ENCODE data around the gene AUP1. TPM values are rescaled to one million over a fixed set of nuclear protein-coding genes. Genes with fewer than 3 reads are reported as not detected.

AUP1 gene
- total RNA-seq, 1 experiment from 2014 or later = 143 TPM

Other genes with a start within 250 kb of the AUP1 start
- gene SLC4A5, start 186.3 kb downstream of the AUP1 start, total RNA-seq (2014; rRNA removed; shearing (Covaris generic); ENCODE audit: low replicate concordance) = under 0.01 TPM in 1 of 2 replicates, not detected in the other
- gene DCTN1, start 149.4 kb downstream of the AUP1 start, total RNA-seq (2014; rRNA removed; shearing (Covaris generic); ENCODE audit: low replicate concordance) = 99.3 and 150 TPM in 2 replicates
- gene C2orf81, start 108.1 kb downstream of the AUP1 start, total RNA-seq (2014; rRNA removed; shearing (Covaris generic); ENCODE audit: low replicate concordance) = not detected in 2 replicates
- gene WDR54, start 108.0 kb downstream of the AUP1 start, total RNA-seq (2014; rRNA removed; shearing (Covaris generic); ENCODE audit: low replicate concordance) = 25.3 and 26.9 TPM in 2 replicates
- gene RTKN, start 87.8 kb downstream of the AUP1 start, total RNA-seq (2014; rRNA removed; shearing (Covaris generic); ENCODE audit: low replicate concordance) = 8.8 and 12.7 TPM in 2 replicates
- 14.0 and 60.4 TPM in 2 replicates for gene INO80B, start 74.6 kb downstream of the AUP1 start, total RNA-seq (2014; rRNA removed; shearing (Covaris generic); ENCODE audit: low replicate concordance)
- 7.5 and 15.4 TPM in 2 replicates for gene WBP1, start 71.3 kb downstream of the AUP1 start, total RNA-seq (2014; rRNA removed; shearing (Covaris generic); ENCODE audit: low replicate concordance)
- 23.0 and 51.6 TPM in 2 replicates for gene MOGS, start 64.3 kb downstream of the AUP1 start, total RNA-seq (2014; rRNA removed; shearing (Covaris generic); ENCODE audit: low replicate concordance)
- 33.7 and 48.9 TPM in 2 replicates for gene MRPL53, start 57.0 kb downstream of the AUP1 start, total RNA-seq (2014; rRNA removed; shearing (Covaris generic); ENCODE audit: low replicate concordance)
- 6.8 and 10.8 TPM in 2 replicates for gene CCDC142, start 46.7 kb downstream of the AUP1 start, total RNA-seq (2014; rRNA removed; shearing (Covaris generic); ENCODE audit: low replicate concordance)
- gene TTC31, start 46.6 kb downstream of the AUP1 start, total RNA-seq (2014; rRNA removed; shearing (Covaris generic); ENCODE audit: low replicate concordance) = 8.6 and 16.3 TPM in 2 replicates
- gene LBX2, start 30.1 kb downstream of the AUP1 start, total RNA-seq (2014; rRNA removed; shearing (Covaris generic); ENCODE audit: low replicate concordance) = 0.95 and 1.2 TPM in 2 replicates
- gene PCGF1, start 22.0 kb downstream of the AUP1 start, total RNA-seq (2014; rRNA removed; shearing (Covaris generic); ENCODE audit: low replicate concordance) = 23.9 and 24.4 TPM in 2 replicates
- 0.07 and 1.2 TPM in 2 replicates for gene TLX2, start 15.3 kb downstream of the AUP1 start, total RNA-seq (2014; rRNA removed; shearing (Covaris generic); ENCODE audit: low replicate concordance)
- not detected in 2 replicates for gene DQX1, start 3.5 kb downstream of the AUP1 start, total RNA-seq (2014; rRNA removed; shearing (Covaris generic); ENCODE audit: low replicate concordance)
- 49.9 and 53.9 TPM in 2 replicates for gene HTRA2, start 227 bp upstream of the AUP1 start, total RNA-seq (2014; rRNA removed; shearing (Covaris generic); ENCODE audit: low replicate concordance)
- gene LOXL3, start 24.2 kb upstream of the AUP1 start, total RNA-seq (2014; rRNA removed; shearing (Covaris generic); ENCODE audit: low replicate concordance) = 17.8 and 22.9 TPM in 2 replicates
- gene DOK1, start 25.0 kb upstream of the AUP1 start, total RNA-seq (2014; rRNA removed; shearing (Covaris generic); ENCODE audit: low replicate concordance) = 10.9 and 21.9 TPM in 2 replicates
- gene M1AP, start 118.6 kb upstream of the AUP1 start, total RNA-seq (2014; rRNA removed; shearing (Covaris generic); ENCODE audit: low replicate concordance) = not detected in 2 replicates
- gene SEMA4F, start 124.5 kb upstream of the AUP1 start, total RNA-seq (2014; rRNA removed; shearing (Covaris generic); ENCODE audit: low replicate concordance) = 1.8 and 1.9 TPM in 2 replicates

Measured in MG63 (cell line).